ENCODE measurements around the gene EGF.
"Not testable (repeated sequence)": the region's sequence is repeated elsewhere in the genome, so short reads cannot be mapped to it uniquely, and the experiment has no call there.

The EGF gene

DNA sequence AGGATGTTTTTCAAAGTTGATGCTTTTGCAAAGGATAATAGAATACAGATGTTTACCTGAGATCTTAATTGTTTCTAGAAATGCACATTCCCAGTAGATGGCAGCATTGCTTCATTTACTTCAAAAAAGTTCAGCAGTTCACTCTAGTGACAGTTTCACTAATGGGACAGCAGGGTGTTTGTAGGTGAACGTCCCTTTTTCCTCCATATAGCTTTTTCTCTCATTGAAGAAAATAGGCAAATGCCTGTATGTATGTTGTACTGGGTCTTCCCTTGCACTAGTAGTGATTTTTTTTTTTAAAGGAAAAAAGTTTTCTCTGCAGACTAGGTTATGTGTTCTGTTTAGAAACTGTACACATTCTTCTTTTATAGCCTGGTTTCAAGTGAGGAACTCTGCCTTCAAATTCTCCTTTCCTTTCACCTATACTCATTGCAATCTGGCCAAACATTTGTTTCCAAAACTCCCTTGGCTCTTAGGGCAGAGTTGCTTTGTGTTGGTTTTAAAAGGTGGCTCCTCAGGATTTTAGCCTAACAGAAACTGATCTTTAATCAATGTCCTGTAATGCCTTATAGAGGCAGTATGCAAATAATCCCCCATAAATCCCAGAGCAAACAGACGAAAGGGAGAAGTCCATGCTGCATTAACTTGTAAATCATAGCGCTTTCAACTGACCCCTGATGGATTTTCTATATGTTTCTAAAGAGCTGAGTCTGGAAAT, 86.3 kb downstream of the EGF start:
- DNase-seq = peak in 2 of 4 experiments; percentile 0 to 1

DNA sequence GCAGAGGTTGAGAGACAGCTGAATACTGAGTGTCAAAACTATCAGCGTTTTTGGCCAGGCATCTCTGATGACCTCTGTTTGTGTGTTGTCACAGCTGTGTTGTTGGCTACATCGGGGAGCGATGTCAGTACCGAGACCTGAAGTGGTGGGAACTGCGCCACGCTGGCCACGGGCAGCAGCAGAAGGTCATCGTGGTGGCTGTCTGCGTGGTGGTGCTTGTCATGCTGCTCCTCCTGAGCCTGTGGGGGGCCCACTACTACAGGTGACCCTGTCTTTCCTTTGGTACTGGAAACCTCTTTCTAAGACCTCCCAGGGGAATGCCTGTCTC, 86.9 kb downstream of the EGF start:
- no peak for DNase-seq

- DNase-seq = no peak
Measured at GRCh38 chr4:110002326-110002725, 89.6 kb downstream of the EGF start.

GRCh38 chr4:110003401-110004187, 90.9 kb downstream of the EGF start:
- DNase-seq = no peak

DNA sequence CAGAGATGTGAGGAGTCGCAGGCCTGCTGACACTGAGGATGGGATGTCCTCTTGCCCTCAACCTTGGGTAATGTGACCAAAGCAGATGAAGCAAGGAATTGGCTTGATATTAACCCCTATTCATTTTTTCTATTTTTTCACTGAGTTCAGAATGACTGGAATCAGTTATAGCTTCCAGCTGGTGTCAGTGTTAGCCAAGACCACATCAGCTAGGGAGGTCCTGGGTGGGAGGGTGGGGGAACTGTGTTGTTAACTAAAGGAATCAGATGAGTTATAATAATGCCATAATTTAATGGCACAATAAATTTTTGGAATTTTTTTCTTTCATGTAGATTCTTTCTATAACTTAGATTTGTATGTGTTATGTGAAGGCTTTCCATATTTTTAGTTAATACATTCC, 91.9 kb downstream of the EGF start:
- no peak for DNase-seq

DNA sequence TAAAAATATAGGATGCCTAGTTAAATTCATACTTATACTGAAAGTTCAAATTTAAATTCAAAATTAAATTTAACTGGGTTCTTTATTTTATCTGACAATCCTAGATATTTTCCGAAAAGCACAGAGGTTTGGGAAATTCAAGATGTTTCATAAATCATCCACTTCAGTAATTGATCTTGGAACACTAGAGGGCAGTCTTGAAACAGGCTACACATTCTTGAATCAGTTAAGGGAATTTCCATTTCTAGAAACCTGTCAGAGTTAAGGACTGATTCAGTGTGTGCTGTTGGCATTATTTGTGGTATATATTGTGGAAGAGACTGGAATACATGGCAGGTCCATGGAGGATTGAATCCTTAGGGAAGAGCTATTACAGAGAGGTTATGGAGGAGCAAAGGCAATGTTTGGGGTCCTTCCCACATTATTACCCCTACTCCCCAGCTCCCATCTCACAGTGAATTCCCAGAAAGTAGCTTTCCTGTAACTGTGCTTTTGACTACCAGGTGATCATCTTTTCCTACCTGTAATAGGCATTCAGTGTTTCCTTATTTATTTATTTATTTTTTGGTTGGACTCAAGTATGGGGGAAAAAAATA, 92.9 kb downstream of the EGF start:
- DNase-seq = no peak

DNA sequence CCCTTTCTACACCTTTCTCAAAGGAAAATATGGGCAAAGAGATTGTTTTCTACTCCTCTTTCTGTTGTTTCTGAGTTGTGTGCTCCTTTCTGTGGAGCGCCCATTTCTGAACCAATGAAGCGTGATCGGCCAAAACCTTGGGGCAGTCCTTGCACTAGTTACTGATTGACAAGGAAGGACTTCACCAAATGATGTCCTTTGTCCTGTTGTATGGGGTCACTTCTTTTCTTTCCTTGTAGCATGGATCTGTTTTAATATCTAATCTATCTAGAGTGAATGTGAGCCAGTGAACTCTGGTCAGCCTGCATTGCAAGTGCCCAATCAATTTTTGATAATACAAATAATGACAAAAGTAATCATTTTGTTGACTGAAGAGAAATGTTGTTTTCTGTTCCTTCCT, 94.5 kb downstream of the EGF start:
- DNase-seq = no peak

GRCh38 chr4:110008540-110008939, 95.9 kb downstream of the EGF start:
- no peak for DNase-seq

- no peak for DNase-seq
Measured at GRCh38 chr4:110009550-110009949, 96.9 kb downstream of the EGF start.

GRCh38 chr4:110010797-110011196, 98.1 kb downstream of the EGF start:
- no peak for DNase-seq

GRCh38 chr4:110012917-110013316, 100.2 kb downstream of the EGF start:
- DNase-seq = no peak

- DNase-seq = no peak
Measured at GRCh38 chr4:110014233-110014632, 101.5 kb downstream of the EGF start.

GRCh38 chr4:110019153-110019552, 106.5 kb downstream of the EGF start:
- DNase-seq = no peak

GRCh38 chr4:110020139-110020538, 107.5 kb downstream of the EGF start:
- no peak for DNase-seq

DNA sequence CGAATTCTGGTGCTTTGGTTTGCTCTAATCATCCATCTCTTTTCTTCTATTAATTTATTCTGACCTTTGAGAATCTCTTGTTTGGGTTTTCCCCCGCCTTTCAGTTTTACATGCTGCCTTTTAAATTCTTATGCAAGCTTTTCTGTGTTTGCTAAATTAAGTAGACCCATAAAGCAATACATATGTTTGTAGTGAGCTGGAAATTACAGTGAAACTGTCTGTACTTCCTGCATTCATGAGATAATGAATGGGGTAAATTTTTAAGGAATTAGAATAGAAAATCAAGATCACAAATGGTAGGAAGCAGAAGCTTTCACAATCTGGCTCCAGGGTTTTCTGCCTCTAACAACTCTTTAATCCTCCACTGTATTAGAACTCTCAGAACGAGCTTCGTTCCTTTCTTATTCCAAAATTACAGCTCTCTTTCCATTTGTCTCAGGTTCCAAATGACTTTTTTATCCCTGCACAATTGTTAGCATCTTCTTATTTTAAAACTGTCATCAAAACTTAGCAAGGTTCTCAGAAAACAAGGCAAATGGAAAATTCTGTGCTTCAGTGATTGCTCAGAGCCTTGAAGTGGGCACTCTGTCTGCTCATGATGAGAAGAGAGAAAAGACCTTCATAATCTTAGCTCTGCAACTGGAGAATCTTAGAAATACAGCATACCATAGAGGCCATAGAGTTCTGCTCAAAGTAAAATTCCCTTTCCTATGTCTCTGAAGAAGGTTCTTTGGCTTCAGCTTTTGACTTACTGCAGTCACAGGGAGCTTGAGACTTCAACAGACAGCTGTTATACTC, 108.2 kb downstream of the EGF start:
- DNase-seq = no peak

DNA sequence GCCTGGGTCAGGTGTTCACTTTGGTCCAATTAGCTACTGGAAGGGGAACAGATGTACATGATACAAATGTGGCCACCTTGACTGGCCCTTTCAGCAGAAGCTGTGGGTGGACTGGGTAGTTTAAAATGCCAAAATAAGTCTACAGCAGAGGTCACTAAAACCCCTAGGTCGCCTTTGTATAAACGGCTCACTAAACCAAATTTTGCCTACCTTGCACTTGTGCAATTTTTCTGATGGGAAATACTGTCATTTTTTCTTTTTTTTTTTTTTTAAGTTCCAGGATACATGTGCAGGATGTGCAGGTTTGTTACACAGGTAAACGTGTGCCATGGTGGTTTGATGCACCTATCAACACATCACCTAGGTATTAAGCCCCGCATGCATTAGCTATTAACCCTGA, 109.8 kb downstream of the EGF start:
- no peak for DNase-seq

- no peak for DNase-seq
Measured at GRCh38 chr4:110025056-110025455, 112.4 kb downstream of the EGF start.

DNA sequence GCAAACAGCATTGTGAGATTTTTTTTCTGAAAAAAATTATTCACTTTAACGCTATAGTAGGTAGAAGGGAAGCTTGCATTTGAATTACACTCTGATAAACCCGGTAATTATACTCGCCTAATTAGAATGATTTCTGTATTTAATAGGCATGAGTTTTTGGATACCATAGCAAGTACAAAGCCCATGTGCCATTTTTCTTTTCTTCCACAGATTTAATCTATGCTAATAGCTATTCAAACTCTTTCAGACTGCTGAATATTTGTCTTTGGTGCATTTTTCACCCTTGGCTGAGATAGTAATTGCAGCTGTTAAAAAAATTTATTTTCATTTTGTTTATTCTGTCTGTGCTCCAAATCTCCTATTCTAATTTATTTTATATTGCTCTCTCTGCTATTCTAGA, 113.0 kb downstream of the EGF start:
- DNase-seq = no peak

DNA sequence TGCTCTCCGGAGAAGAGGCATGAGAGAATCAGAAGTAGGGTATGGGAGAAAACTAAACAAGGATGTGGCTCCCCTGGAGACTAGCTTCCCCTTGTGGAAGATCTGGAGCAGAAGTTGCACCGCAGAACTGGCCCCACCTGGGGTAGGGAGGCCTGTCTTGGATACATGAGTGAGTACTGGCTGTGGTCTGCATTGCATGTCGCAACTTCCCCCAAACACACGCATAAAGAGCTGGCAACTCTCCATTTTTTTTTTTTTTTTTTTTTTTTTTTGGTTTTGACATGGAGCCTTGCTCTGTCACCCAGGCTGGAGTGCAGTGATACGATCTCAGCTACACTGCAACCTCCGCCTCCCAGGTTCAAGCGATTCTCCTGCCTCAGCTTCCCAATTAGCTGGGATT, 119.9 kb downstream of the EGF start:
- no peak for DNase-seq

DNA sequence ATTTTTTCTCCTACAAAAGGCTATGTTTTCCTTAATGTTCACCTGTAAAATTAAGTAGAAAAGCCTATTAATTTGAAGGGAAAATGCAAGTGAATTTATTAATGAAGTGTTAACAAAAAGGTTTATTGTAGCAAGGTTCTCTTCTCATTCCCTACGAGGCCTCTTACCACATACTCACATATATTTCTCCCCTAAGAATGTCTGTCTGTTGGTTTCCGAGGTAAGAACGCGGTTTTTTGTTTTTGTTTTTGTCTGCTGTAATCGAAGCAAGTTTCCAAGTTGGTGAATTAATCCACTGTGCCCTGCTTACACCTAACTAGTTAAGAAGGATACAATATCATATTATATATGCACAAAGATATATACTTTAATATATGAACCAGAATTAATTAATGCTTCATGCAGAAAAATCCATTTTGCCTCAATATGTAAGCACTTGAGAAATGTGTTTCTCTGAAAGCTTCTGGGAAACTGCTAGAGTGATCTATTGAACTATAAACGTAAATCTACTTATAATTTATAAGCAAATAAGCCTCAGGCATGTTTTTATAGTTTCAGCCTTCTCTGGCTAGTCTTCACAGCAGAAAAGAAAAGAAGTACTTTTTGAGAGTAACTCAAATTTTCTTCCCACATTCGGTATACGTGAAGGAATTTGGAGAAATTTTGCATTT, 120.8 kb downstream of the EGF start:
- DNase-seq = no peak

DNA sequence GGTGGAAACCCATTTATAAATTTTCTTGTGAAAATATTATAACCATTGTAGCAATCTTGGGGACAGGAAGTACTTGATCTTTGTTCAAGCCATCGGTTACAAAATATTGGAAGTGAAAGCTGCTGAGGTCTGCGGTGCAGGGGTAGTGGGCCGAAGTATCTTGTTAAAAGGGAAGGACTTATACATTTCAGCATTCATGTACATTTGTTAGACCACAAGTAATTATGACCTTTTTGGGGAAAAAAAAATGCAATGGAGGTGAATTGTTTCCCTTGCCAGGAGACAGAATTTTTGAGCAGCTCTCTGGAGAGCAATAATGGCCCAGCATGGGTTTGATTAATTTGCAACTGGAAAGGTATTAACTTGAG, 121.3 kb downstream of the EGF start:
- no peak for DNase-seq

DNA sequence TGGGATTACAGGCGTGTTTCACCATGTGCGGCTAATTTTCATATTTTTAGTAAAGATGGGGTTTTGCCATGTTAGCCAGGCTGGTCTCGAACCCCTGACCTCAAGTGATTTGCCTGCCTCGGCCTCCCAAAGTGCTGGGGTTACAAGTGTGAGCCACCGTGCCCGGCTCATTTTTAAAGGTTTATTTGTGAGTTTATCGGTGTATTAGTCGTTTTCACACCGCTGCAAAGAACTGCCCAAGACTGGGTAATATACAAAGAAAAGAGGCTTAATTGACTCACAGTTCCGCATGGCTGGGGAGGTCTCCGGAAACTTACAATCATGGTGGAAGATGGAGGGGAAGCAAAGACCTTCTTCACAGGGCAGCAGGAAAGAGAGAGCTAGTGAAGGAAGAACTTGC, 126.5 kb downstream of the EGF start:
- DNase-seq = not testable (repeated sequence)

- DNase-seq = no peak
Measured at GRCh38 chr4:110041735-110042134, 129.1 kb downstream of the EGF start.

Data from activated CD4-positive, CD25-positive, alpha-beta regulatory T cell (primary cell).